Right lung (tissue), 10 donors: ENCODE data around the gene RDH16. TPM values are rescaled to one million over a fixed set of nuclear protein-coding genes. Genes with fewer than 3 reads are reported as not detected.

ENCODE experiments used
- DNase-seq, 2 donors: peaks; one replicate each; pipeline ENCODE4 v3.0.0-alpha.2; 2013
- long read RNA-seq, 8 donors: transcript quantifications; one replicate each; lab custom pipeline, GENCODE V29; 2026
- polyA plus RNA-seq, 5 donors: library from polyadenylated mRNA; unstranded; fragments of 120-200 nt; gene quantifications; one replicate each; pipeline versions ENCODE4 v1.2.1 to v1.2.3, GENCODE V29; 2013; ENCODE audit warnings: inconsistent platforms in 1 of 5, low replicate concordance in 1 of 5; ENCODE audit not compliant: insufficient read length in 5 of 5, insufficient read depth in 1 of 5

RDH16 gene
- under 1 TPM; 0.48 to 0.94 (median 0.74) TPM for polyA plus RNA-seq
- long read RNA-seq, donor 1 = 0 reads
- long read RNA-seq, donor 2 = 0 reads
- long read RNA-seq, donor 3 = 0 reads
- long read RNA-seq, donor 4 = 0 reads
- long read RNA-seq, donor 5 = 0 reads
- long read RNA-seq, donor 6 = 0 reads
- long read RNA-seq, donor 7 = 0 reads
- long read RNA-seq, donor 8 = 0 reads

GRCh38 chr12:56957229-56958052 lies at the start of gene RDH16:
Gene RDH16 (minus strand): TSS chr12:56957608. CDS start chr12:56957462, 146 bp downstream.
- no peak for DNase-seq

- DNase-seq = no peak
Measured at GRCh38 chr12:57006809-57007475, 49.5 kb upstream of the RDH16 start.

GRCh38 chr12:57005980-57006808 lies 48.8 kb upstream of the RDH16 start, which contains the start of gene ZBTB39:
Gene ZBTB39 (minus strand): TSS chr12:57006546. CDS start chr12:57004917, 1,629 bp downstream.
- no peak for DNase-seq

GRCh38 chr12:57004651-57005050 lies 47.2 kb upstream of the RDH16 start:
- DNase-seq = no peak

GRCh38 chr12:57003395-57003794 lies 46.0 kb upstream of the RDH16 start:
- no peak for DNase-seq

GRCh38 chr12:57001448-57001906 lies 44.1 kb upstream of the RDH16 start:
- DNase-seq = no peak

GRCh38 chr12:57000393-57000792 lies 43.0 kb upstream of the RDH16 start:
- DNase-seq = no peak

GRCh38 chr12:56999456-56999855 lies 42.0 kb upstream of the RDH16 start:
- no peak for DNase-seq

GRCh38 chr12:56998981-56999380 lies 41.6 kb upstream of the RDH16 start:
- no peak for DNase-seq

- DNase-seq = no peak
Measured at GRCh38 chr12:56998316-56998715, 40.9 kb upstream of the RDH16 start.

- no peak for DNase-seq
Measured at GRCh38 chr12:56996793-56997545, 39.6 kb upstream of the RDH16 start.

- DNase-seq = no peak
Measured at GRCh38 chr12:56995930-56996496, 38.6 kb upstream of the RDH16 start.

- no peak for DNase-seq
Measured at GRCh38 chr12:56995201-56995929, 38.0 kb upstream of the RDH16 start.

GRCh38 chr12:56994231-56994746 lies 36.9 kb upstream of the RDH16 start:
- no peak for DNase-seq

GRCh38 chr12:56993346-56993745 lies 35.9 kb upstream of the RDH16 start:
- DNase-seq = no peak

- DNase-seq = no peak
Measured at GRCh38 chr12:56991319-56992246, 34.2 kb upstream of the RDH16 start.

GRCh38 chr12:56990648-56991318 lies 33.4 kb upstream of the RDH16 start:
- DNase-seq = no peak
